Activated naive CD8-positive, alpha-beta T cell treated with anti-CD3 and anti-CD28 coated beads, Interleukin-2, amount 50 U/mL, for 24 hours (primary cell): Measurements from ENCODE around the gene MVB12B.

Experiments used
- ATAC-seq: fragments of 150-1000 bp; cut with Tn5 transposase; one replicate; pipeline ENCODE4 v1.10.0; 2021
- DNase-seq: peaks from one replicate; pipeline ENCODE4 v3.0.0; 2021
- H3K27ac Mint-ChIP-seq: one replicate; pipeline ENCODE4 v1.8.0; 2021; ENCODE audit warnings: mild to moderate bottlenecking, mixed read lengths
- H3K27me3 Mint-ChIP-seq: one replicate; pipeline ENCODE4 v1.8.0; 2021; ENCODE audit warnings: mixed read lengths
- H3K36me3 Mint-ChIP-seq: one replicate; pipeline ENCODE4 v1.8.0; 2021; ENCODE audit warnings: low read depth, mixed read lengths
- H3K4me1 Mint-ChIP-seq: one replicate; pipeline ENCODE4 v1.8.0; 2021; ENCODE audit warnings: mixed read lengths
- H3K4me3 Mint-ChIP-seq: one replicate; pipeline ENCODE4 v1.8.0; 2021; ENCODE audit warnings: mild to moderate bottlenecking, moderate library complexity, mixed read lengths
- H3K9me3 Mint-ChIP-seq: one replicate; pipeline ENCODE4 v1.8.0; 2021; ENCODE audit warnings: mixed read lengths

The MVB12B gene

DNA sequence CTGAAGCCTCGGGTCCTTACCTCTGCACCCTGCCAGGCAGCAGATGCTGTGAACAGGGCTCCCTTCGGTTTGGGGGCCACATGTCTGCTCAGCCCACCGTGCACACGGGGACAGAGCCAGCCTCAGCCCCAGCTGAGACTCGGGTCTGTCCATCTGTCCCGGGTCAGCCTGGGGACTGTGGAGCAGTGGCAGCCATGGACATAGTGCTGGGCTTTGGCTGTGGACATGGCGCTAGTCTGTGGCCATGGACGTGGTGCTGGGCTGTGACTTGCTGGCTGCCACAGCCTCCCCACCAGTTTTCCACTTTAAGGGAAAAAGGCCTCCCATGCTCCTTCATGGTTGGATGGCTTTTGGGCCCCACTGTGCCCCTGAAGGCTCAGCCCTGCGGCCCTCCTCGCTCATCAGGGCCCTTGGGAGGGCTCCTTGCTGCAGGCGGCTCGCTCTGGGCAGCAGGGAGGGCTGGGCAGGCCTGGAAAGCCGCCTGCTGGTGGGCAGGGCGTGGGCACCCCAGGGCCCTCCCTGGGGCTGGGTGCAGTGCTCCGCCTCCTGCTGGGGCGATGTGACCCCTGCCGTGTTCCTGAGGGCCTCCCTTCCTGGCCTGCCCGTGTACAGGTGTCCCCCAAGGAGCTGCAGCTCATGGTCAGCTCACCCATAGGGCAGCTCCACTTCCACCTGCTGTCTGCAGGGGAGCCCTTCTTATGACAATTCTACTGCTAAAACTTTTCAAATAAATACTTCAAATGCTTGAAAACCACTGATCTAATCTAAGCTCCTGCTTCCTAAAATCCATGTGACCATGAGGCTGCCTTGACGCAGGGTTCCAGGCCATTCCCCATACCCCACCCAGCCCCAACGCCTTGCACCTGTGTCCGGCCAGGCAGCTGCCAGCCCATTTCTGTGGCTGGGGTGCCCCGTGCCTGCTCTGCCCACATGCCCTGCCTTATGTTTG, 175.0 kb downstream of the MVB12B start:
- Mint-ChIP-seq H3K4me3 (no peak overlapping the region), H3K27me3 (peaks cover 11% of the 10 kb centered on the region), H3K36me3 (no peaks in the 10 kb centered on the region), H3K27ac (no peak overlapping the region), H3K9me3 (no peaks in the 10 kb centered on the region), H3K4me1 (peaks cover 3% of the 10 kb centered on the region)
- no peak for DNase-seq
- ATAC-seq, result no peak

DNA sequence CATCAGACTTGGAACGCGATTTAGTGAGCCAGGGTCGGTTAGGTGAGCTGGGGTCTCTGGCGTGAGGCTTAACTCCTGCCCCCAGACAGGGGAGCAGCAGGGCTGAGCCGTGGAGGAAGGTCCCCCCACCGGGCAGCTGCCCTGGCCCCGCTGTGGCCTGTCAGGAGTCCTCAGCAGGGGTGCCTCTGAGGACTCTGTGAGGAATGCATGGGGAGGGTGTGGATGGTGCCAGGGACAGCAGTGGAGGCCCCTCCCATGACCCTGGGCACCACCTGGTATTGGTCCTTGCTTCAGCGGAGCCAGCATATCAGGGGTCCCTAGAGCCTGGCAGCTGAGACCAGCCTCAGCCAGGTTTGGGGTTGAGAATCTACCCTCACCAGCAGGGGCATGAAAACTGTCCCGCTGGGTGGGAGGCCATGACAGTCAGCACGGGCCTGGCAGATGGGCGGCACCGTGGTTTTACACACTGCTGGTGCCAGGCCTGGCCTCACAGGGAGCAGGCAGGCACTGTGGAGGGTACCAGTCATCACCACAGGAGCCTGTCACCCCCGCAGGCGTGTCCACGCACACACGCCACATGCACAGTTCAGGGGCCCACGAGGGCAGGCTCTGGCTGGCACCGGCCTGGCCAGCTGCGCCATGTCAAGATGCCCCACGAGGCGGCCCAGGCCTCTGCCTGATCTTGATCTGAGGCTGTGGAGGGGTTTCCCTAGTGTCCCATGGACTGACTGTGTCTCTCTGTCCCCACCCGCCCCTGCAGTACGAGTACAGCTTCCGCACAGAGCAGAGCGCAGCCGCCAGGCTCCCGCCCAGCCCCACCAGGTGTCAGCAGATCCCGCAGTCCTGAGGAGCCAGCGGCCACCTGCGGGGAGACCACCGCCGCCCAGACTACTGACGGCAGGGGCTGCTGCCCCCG, 176.0 kb downstream of the MVB12B start:
- peaks cover 11% of the 10 kb centered on the region for H3K27me3 Mint-ChIP-seq
- no peak overlapping the region for H3K4me3 Mint-ChIP-seq
- H3K4me1 Mint-ChIP-seq, result peaks cover 3% of the 10 kb centered on the region
- no peak for DNase-seq
- ATAC-seq, result no peak
- no peaks in the 10 kb centered on the region for H3K36me3 Mint-ChIP-seq
- H3K27ac Mint-ChIP-seq, result no peak overlapping the region
- H3K9me3 Mint-ChIP-seq, result no peaks in the 10 kb centered on the region

DNA sequence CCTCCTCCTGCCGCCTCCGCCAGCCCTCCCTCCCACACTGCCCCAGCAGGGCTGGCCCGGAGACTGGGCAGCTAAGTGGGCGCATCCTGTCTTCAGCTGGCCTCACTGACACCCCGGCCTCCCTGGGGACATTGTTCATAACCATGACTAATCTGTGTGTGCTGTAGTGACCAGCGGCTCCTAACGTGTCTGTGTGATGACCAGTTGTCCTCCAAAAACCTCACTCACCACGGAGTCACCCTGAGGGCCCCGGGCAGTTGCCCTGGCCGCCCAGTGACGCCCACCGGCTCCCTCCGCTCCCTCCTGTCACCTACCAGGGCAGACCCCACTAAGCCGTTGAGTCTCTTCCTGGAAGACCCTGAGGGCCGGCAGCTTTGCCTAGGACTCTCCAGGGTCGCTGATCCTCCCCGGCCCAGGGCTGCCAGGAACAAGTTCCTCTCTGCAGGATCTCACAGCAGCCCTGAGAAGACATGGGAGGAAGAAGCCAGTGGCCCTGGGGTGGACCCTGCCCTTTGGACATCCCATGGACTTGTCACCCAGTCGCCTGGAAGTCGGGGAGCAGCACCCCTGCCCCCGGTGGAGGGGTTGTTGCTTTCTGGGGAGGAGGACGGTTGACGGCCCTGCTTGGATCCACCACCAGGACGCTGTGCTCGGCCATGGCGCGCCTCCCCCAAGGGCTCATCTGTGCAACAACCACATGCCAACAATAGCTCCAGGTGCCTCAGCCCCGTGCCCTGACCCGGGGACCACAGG, 176.9 kb downstream of the MVB12B start:
- Mint-ChIP-seq H3K36me3 (no peaks in the 10 kb centered on the region), H3K4me3 (no peak overlapping the region), H3K4me1 (peaks cover 3% of the 10 kb centered on the region), H3K27ac (no peak overlapping the region), H3K27me3 (peaks cover 11% of the 10 kb centered on the region), H3K9me3 (no peaks in the 10 kb centered on the region)
- DNase-seq (no peak), ATAC-seq (no peak)

DNA sequence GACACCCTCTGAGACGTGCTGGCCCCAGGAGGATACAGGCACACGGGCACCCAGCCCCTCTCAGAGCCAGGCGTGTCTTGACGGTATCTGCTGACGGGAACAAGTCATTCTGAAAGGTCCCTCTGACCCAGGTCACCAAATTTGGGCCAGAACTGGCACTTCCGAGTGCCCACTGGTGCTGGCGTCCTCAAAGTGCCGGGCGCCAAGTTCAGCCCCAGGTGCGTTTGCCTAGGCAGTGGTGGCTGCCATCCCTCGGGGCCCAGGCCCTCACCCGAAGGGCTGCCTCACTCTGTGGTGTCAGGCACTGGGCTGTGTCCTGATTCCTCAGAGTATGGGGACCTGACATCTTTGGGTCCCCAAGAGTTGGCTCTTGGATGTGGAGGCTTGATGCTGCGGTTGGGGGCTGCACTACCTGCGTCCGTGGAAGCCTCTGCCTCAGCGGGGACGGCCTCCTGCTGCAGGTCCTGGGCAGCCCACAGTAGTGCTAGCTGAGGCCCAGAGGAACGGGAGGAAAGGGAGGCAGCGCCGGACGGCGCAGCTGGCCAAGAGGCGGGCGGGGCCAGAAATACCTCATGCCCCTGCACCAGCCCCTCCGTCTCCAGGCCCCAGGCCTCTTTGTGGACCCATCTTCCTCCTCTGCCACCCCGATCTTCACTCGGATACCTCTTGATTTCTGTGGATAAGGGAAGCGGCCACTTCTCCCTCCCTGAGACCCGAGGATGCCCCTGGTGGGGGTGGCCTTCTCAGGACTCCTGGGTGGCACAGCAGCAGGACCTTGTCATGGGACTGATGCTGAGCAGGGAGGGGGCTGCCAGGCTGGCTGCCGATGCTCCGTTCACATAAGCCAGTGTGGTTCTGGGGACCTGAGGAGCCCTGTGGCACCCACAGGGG, 177.7 kb downstream of the MVB12B start:
- ATAC-seq (no peak), DNase-seq (no peak)
- Mint-ChIP-seq H3K9me3 (no peaks in the 10 kb centered on the region), H3K36me3 (no peaks in the 10 kb centered on the region), H3K27me3 (peaks cover 11% of the 10 kb centered on the region), H3K27ac (no peak overlapping the region), H3K4me3 (no peak overlapping the region), H3K4me1 (peaks cover 2% of the 10 kb centered on the region)

DNA sequence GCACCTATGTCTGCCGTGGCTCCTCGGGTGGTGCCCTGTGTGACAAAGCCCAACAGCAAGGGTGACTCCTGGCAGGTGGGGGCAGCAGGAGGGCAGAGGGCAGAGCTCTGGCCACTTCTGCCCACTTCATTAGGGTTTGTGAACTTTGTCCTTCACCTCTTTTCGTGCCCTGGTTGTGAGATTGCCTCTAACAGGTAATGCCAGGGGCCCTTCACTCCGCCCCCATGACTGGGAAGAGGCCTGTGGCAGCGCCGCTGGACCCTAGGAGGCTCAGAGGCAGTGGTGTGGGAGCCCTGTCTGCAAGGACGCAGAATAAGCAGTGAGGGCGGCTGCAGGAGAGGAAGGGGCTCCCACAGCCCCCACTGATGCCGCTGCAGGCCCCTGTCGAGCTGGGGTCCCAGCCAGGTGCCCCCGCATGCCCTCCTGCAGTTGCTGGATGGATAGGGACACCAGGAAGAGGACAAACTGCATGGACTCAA, 178.4 kb downstream of the MVB12B start:
- Mint-ChIP-seq H3K27me3 (peaks cover 13% of the 10 kb centered on the region), H3K4me1 (no peaks in the 10 kb centered on the region), H3K36me3 (no peaks in the 10 kb centered on the region), H3K4me3 (no peak overlapping the region), H3K27ac (no peak overlapping the region), H3K9me3 (no peaks in the 10 kb centered on the region)
- ATAC-seq (no peak), DNase-seq (no peak)

DNA sequence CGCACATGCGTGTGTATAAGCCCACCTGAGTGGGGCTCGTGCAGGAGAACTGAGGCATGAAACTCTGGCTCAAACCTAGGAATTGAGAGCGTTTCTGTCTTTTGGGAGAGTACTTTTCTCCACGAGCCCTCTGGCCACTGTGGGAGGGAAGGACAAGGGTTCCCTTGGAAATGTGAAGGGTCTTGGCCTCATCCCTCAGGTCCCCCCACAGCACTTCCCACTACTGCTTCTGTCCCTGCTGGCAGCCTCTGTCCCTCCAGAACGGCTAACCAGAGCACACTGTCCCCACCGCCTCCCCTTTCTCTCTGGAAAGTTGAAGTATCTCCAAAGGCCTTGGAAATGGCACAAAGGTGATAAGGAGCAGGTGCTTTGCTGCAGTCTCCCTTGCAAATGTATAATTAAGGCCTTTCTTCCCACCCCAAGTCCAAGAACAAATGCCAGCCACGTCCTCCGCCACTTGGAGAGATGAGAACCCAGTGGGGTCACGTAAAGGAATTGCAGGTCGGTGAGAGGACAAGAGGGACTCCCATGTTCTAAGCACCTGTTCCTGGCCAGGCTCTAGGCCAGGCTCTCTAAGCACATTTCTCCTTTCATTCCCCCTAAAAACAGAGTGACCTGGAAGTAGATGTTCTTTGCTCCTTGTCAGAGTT, 179.2 kb downstream of the MVB12B start:
- H3K9me3 Mint-ChIP-seq, result no peaks in the 10 kb centered on the region

DNA sequence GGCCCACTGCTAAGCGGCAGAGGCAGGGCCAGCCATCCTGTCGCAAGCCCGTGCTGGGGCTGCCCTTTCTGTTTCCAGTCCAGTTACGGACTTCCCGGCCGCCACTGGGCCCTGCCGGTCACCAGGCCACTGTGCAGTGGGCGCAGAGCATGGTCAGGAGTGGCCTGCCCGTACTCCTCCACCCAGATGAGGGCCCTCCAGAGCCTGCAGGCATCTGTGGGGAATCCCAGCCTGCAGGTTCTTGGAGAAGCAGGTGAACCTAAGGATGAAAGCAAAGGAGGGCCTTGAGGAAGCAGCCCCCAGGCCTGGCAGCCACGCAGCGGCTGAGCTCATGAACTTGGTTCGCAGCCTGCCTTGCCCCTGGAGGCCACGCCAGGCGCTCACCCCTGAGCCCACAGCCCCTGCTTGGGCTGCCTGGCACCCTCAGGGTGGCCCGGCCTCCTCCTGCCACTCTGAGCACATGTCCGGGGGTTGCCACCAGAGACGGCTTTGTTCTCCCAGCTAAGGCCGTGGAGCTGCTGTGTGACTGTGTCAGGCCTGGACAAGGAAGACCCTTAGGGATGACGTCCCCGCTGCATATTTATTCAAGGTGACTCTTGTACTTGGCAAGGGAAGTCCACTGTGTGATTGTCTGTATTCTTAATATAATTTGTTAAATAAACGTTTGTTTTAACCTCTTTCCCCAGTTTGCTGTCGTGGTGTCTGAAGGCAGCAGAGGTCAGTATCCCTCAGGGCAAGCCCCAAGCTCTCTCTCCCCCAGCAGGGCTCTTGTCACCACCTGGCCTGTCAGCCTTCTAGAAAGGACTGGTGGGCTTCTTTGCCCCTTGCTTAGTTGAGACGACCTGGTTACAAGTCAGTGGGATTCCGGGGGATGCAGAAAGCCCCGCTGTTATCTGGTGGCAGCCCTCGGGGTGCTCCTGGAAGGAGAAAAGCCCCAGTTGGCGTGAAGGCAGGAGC, 180.0 kb downstream of the MVB12B start:
- H3K4me3 Mint-ChIP-seq, result no peak overlapping the region
- H3K27me3 Mint-ChIP-seq, result peaks cover 12% of the 10 kb centered on the region
- no peaks in the 10 kb centered on the region for H3K4me1 Mint-ChIP-seq
- ATAC-seq, result no peak
- H3K27ac Mint-ChIP-seq, result no peak overlapping the region
- no peak for DNase-seq
- H3K36me3 Mint-ChIP-seq, result no peaks in the 10 kb centered on the region
- H3K9me3 Mint-ChIP-seq, result no peaks in the 10 kb centered on the region

More for the DNA sequence above, 179.2 kb downstream of the MVB12B start:
- Mint-ChIP-seq H3K27me3 (peaks cover 9% of the 10 kb centered on the region), H3K27ac (no peak overlapping the region), H3K4me3 (no peak overlapping the region), H3K36me3 (no peaks in the 10 kb centered on the region), H3K4me1 (no peaks in the 10 kb centered on the region)
- ATAC-seq (no peak), DNase-seq (no peak)

DNA sequence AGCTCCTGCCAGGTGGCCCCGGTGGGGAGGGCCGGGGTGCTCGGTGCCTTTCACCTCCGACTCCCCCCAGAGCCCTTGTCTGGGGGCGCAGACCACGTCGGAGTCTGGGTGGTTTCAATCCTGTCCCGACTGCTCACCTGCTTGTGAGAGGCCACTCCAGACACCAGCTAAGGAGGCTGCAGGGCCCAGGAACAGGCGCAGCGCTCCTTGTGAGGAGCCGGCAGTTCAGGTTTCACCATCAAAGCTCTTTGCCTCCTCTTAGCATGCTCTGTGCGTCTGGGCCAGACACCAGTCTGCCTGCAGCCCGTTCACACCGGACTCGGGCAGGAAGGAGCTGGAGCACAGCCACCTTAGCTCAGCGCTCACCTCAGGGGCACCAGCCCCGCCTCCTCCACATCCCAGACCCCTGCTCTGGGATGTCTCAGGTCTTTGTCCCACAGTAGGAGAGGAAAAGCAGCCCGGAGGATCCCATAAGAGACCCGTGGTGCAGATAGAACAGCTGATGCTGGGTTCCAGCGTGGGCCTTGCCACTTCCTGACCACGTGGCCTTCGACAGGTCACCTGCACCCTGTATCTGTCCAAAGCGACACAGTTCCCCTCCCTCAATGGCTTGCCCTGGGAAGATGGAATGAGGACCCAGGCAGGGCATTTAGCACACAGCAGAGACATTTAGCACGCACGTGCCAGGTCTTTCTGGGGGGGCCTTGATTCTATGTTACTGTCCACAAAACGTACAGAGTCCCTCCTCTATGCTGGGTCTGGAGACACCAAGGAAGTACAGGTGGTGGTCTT, 180.9 kb downstream of the MVB12B start:
- no peaks in the 10 kb centered on the region for H3K36me3 Mint-ChIP-seq
- no peak overlapping the region for H3K27ac Mint-ChIP-seq
- no peak overlapping the region for H3K4me3 Mint-ChIP-seq
- DNase-seq, result no peak
- H3K27me3 Mint-ChIP-seq, result peaks cover 21% of the 10 kb centered on the region
- no peak for ATAC-seq
- H3K9me3 Mint-ChIP-seq, result no peaks in the 10 kb centered on the region
- H3K4me1 Mint-ChIP-seq, result no peaks in the 10 kb centered on the region

DNA sequence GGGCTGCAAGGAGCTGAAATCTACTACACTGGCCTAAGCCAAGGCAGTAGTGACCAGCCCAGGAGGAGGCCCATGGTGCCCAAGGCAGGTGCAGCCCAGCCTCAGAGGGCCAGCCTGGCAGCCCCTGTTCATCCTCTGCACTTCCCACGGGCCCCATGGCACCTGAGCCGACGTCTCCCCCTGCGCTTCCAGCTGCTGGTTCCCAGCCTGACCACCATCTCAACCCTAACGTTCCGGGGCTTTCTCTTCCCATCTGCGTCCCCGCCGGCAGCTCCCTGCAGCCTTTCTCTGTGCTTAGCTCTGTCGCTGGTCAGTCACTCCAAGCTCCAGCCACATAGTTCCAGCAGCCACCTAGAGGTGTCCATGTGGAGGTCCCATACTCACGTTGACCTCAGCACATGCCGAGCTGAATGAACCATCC, 181.6 kb downstream of the MVB12B start:
- no peaks in the 10 kb centered on the region for H3K4me1 Mint-ChIP-seq
- no peaks in the 10 kb centered on the region for H3K36me3 Mint-ChIP-seq
- H3K27me3 Mint-ChIP-seq, result peaks cover 26% of the 10 kb centered on the region
- ATAC-seq (no peak), DNase-seq (no peak)
- H3K27ac Mint-ChIP-seq, result no peak overlapping the region
- no peak overlapping the region for H3K4me3 Mint-ChIP-seq
- H3K9me3 Mint-ChIP-seq, result no peaks in the 10 kb centered on the region

DNA sequence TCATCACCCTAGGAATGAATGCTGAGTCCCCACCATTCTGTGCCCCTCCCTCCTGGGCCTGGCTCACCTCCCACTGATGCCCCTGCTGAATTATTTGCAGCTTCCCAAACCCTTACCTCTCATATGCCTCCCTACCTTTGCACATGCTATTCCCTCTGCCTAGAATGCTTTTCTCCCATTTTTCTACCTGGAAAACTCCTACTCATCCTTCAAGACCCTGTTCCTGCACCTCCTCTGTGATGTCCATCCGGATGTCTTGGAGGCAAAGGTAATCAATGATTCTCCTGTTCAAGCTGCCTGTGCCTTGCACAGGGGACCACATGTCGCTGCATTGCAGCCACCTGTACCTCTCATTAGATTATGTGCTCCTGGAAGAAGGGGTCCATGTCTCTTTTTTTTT, 182.3 kb downstream of the MVB12B start:
- Mint-ChIP-seq H3K27me3 (peaks cover 31% of the 10 kb centered on the region), H3K4me3 (no peak overlapping the region), H3K27ac (no peak overlapping the region), H3K4me1 (no peaks in the 10 kb centered on the region), H3K9me3 (no peaks in the 10 kb centered on the region), H3K36me3 (no peaks in the 10 kb centered on the region)
- ATAC-seq (no peak), DNase-seq (no peak)

DNA sequence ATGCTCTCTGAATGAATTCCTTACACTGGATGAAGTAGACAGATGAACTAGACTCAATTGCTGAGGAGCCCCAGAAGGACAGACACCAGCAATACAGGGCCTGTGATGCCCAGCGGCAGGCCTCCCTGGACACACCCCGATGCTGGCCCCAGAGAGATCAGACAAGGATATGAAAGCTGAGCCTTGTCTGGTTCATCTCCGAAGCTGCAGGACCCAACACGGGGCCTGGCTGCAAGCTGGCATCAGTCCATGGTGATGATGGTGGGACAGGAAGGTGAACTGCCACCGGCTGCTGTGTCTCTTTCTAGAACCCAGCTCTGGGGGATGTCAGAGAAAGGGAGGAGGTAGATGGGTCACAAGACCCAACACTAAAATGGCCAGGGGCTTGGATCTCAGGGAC, 183.1 kb downstream of the MVB12B start:
- Mint-ChIP-seq H3K27me3 (peaks cover 32% of the 10 kb centered on the region), H3K36me3 (no peaks in the 10 kb centered on the region), H3K9me3 (no peaks in the 10 kb centered on the region), H3K4me1 (no peaks in the 10 kb centered on the region), H3K4me3 (no peak overlapping the region), H3K27ac (no peak overlapping the region)
- ATAC-seq (no peak), DNase-seq (no peak)

DNA sequence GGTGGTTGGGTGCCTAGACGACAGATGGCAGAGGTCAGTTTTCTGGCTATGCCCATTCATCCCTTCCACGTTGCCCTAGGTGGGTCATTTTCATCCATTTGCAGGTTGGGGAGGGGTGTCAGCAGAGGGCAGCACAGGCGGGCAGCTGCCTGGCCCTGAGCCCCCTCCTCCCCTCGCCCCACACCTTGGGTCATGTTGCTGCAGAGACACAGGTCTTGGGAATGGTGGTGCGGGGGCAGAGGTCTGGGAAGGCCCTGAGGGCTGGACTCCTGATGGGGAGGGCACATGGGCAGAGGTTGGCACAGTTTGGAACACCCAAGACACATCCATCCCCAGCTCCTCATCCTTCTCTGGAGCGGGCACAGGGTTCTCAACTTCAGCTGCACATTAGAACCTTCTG, 183.9 kb downstream of the MVB12B start:
- H3K27me3 Mint-ChIP-seq, result peaks cover 39% of the 10 kb centered on the region
- ATAC-seq (no peak), DNase-seq (no peak)
- no peak overlapping the region for H3K4me3 Mint-ChIP-seq
- no peaks in the 10 kb centered on the region for H3K4me1 Mint-ChIP-seq
- no peak overlapping the region for H3K27ac Mint-ChIP-seq
- no peaks in the 10 kb centered on the region for H3K9me3 Mint-ChIP-seq
- no peaks in the 10 kb centered on the region for H3K36me3 Mint-ChIP-seq
